ENCODE results near the gene HCN1. TPM values are rescaled to one million over a fixed set of nuclear protein-coding genes. Genes with fewer than 3 reads are reported as not detected.

Gene HCN1
- total and polyA plus RNA-seq, 2 of the 13 experiments (the other 11 are each of a cell fraction or from before 2014, with no cell fraction given) = not detected

- CTCF ChIA-PET (ENCODE audit: low intra/inter-chr PET ratio, low total read pairs) = no interaction called here
- in situ Hi-C loops (cut with HindIII; ENCODE audit: extremely low pct_ligation_motif_present, low pct_unique_long_range_greater_than_20kb) = no loop called here
- no peak overlapping the region for H3K4me2 ChIP-seq (ENCODE audit: low read depth, low read length)
- intact Hi-C loops (cut with micrococcal nuclease; ENCODE audit: unreplicated experiment) = no loop called here
- no peak for DNase-seq (ENCODE audit: low spot score)
- H3K4me3 ChIP-seq (replicated peaks in 1 of 3; ENCODE audit: insufficient read depth in 1 of 3, low read depth in 2 of 3, low read length in 3 of 3) = no peak overlapping the region
- POLR2A ChIA-PET = no interaction called here
- ATAC-seq = no peak
- no peak overlapping the region for H2AFZ ChIP-seq (ENCODE audit: low read length)
- no TSS peak for BruUV-seq (replicated peaks)
- no peaks in the 10 kb centered on the region for H3K36me3 ChIP-seq (replicated peaks in 1 of 2; ENCODE audit: control insufficient read depth in 1 of 2, insufficient read depth in 2 of 2, low read length in 2 of 2)
- no peak for FAIRE-seq
- H3K4me1 ChIP-seq (ENCODE audit: insufficient read depth, low read length) = no peaks in the 10 kb centered on the region
- H3K9ac ChIP-seq (ENCODE audit: insufficient read depth, low read depth, low read length) = no peak overlapping the region
- no peaks in the 10 kb centered on the region for H3K27me3 ChIP-seq (ENCODE audit: control insufficient read depth in 1 of 2, insufficient read depth in 2 of 2, low read length in 2 of 2)
- H3K79me2 ChIP-seq (ENCODE audit: insufficient read depth, low read length) = no peaks in the 10 kb centered on the region
- H4K20me1 ChIP-seq (ENCODE audit: insufficient read depth, low read length) = no peaks in the 10 kb centered on the region
- TF ChIP-seq ZNF772 (CRISPR knock-in tag; IDR thresholded peaks at IDR 0.05) = no peak
- TF ChIP-seq, protein P1, sequence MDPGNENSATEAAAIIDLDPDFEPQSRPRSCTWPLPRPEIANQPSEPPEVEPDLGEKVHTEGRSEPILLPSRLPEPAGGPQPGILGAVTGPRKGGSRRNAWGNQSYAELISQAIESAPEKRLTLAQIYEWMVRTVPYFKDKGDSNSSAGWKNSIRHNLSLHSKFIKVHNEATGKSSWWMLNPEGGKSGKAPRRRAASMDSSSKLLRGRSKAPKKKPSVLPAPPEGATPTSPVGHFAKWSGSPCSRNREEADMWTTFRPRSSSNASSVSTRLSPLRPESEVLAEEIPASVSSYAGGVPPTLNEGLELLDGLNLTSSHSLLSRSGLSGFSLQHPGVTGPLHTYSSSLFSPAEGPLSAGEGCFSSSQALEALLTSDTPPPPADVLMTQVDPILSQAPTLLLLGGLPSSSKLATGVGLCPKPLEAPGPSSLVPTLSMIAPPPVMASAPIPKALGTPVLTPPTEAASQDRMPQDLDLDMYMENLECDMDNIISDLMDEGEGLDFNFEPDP (CRISPR knock-in tag; conservative IDR thresholded peaks at IDR 0.05) = no peak
- no peak for TF ChIP-seq E2F2 (CRISPR knock-in tag; IDR thresholded peaks at IDR 0.05; ENCODE audit: borderline replicate concordance)
- no peak for TF ChIP-seq ZNF607 (CRISPR knock-in tag; IDR thresholded peaks at IDR 0.05; ENCODE audit: borderline replicate concordance)
- TF ChIP-seq, protein P2, sequence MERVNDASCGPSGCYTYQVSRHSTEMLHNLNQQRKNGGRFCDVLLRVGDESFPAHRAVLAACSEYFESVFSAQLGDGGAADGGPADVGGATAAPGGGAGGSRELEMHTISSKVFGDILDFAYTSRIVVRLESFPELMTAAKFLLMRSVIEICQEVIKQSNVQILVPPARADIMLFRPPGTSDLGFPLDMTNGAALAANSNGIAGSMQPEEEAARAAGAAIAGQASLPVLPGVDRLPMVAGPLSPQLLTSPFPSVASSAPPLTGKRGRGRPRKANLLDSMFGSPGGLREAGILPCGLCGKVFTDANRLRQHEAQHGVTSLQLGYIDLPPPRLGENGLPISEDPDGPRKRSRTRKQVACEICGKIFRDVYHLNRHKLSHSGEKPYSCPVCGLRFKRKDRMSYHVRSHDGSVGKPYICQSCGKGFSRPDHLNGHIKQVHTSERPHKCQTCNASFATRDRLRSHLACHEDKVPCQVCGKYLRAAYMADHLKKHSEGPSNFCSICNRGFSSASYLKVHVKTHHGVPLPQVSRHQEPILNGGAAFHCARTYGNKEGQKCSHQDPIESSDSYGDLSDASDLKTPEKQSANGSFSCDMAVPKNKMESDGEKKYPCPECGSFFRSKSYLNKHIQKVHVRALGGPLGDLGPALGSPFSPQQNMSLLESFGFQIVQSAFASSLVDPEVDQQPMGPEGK (CRISPR knock-in tag; IDR thresholded peaks at IDR 0.05) = no peak
- TF ChIP-seq, protein P3, sequence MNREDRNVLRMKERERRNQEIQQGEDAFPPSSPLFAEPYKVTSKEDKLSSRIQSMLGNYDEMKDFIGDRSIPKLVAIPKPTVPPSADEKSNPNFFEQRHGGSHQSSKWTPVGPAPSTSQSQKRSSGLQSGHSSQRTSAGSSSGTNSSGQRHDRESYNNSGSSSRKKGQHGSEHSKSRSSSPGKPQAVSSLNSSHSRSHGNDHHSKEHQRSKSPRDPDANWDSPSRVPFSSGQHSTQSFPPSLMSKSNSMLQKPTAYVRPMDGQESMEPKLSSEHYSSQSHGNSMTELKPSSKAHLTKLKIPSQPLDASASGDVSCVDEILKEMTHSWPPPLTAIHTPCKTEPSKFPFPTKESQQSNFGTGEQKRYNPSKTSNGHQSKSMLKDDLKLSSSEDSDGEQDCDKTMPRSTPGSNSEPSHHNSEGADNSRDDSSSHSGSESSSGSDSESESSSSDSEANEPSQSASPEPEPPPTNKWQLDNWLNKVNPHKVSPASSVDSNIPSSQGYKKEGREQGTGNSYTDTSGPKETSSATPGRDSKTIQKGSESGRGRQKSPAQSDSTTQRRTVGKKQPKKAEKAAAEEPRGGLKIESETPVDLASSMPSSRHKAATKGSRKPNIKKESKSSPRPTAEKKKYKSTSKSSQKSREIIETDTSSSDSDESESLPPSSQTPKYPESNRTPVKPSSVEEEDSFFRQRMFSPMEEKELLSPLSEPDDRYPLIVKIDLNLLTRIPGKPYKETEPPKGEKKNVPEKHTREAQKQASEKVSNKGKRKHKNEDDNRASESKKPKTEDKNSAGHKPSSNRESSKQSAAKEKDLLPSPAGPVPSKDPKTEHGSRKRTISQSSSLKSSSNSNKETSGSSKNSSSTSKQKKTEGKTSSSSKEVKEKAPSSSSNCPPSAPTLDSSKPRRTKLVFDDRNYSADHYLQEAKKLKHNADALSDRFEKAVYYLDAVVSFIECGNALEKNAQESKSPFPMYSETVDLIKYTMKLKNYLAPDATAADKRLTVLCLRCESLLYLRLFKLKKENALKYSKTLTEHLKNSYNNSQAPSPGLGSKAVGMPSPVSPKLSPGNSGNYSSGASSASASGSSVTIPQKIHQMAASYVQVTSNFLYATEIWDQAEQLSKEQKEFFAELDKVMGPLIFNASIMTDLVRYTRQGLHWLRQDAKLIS (CRISPR knock-in tag; IDR thresholded peaks at IDR 0.05) = no peak
- no peak for TF ChIP-seq KDM6A (CRISPR knock-in tag; IDR thresholded peaks at IDR 0.05; ENCODE audit: low read depth)
- no peak for TF ChIP-seq DNMT3B (CRISPR knock-in tag; conservative IDR thresholded peaks at IDR 0.05)
- no peak for TF ChIP-seq ZNF629 (CRISPR knock-in tag; conservative IDR thresholded peaks at IDR 0.05)
- no peak for TF ChIP-seq MAF1 (CRISPR knock-in tag; IDR thresholded peaks at IDR 0.05; ENCODE audit: borderline replicate concordance)
- TF ChIP-seq KAT2B (IDR thresholded peaks at IDR 0.05; ENCODE audit: borderline replicate concordance, low read depth, low read length) = no peak
- no peak for TF ChIP-seq MBD4 (IDR thresholded peaks at IDR 0.05; ENCODE audit: borderline replicate concordance, low read length)
- TF ChIP-seq, protein P4, sequence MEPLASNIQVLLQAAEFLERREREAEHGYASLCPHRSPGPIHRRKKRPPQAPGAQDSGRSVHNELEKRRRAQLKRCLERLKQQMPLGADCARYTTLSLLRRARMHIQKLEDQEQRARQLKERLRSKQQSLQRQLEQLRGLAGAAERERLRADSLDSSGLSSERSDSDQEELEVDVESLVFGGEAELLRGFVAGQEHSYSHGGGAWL (CRISPR knock-in tag; IDR thresholded peaks at IDR 0.05) = no peak
- H3K27ac ChIP-seq (ENCODE audit: extremely low read length, insufficient read depth, low read length) = no peak overlapping the region
- H3K9me3 ChIP-seq (ENCODE audit: low read length) = peaks cover 12% of the 10 kb centered on the region
These were observed 53.1 kb downstream of the HCN1 start for GRCh38 chr5:45643056-45643455.

All from HepG2 (cell line).